Nucleus accumbens (tissue), 56 donors: ENCODE measurements around the gene PI4KA.

ENCODE experiments used
- DNase-seq, 56 donors: peaks; one replicate each; lab custom pipeline; 2025; lab: John Stamatoyannopoulos, UW

The PI4KA gene

DNA sequence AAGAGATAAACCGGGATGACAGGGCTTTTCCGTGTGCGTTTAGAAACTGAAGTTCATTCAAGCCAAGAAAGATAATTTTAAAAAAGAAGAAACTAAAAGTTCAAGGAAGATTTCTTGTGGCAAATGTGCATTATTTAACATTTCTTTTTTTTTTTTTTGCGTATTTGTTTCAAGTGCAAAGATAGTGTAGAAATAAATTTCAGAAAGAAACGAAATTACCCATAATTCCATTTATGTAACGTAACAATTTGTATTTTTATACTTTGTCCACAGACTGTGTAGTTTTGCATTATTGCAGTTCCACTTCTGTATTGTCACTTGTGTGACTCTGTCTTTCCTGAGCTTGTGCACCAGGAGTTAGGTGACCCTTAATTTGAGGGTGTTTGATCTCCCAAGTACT is 24.2 kb upstream of the PI4KA start:
- no peak for DNase-seq

GRCh38 chr22:20881869-20882815 is 23.5 kb upstream of the PI4KA start:
- DNase-seq = no peak

DNA sequence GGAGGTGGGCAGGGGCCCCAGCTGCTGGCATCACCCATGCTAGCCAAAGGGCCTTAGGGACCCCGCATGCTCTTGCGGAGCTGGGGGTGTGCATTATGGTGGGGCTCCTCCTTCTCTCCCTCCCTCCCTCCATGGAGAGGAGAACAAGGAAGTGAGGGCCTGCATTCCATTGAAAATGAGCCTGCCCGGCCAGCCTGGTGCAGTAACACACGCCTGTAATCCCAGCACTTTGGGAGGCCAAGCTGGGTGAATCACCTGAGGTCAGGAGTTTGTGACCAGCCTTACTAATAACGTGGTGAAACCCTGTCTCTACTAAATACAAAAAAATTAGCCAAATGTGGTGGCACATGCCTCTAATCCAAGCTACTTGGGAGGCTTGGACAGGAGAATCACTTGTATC is 22.6 kb upstream of the PI4KA start:
- DNase-seq = no peak

DNA sequence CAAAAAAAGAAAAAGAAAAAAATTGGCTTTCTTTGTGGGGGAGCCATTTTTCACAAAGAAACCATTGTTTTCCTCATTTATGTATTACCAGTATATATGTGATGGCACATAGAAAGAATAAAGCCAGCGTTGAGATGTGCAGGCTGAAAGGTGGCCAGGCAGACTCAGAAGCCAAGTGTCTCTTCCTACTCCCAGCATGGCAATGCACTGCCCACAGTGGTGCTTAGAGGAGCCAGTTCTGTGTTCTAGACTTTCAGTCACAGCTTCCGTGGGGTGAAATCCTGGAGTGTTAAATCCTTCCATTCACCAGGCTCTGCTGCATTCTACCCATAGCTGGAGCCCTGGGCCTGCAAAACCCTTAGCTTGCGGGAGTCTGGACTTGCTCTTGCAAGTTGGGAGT is 19.1 kb upstream of the PI4KA start:
- no peak for DNase-seq

- DNase-seq = no peak
These were observed 16.7 kb upstream of the PI4KA start for GRCh38 chr22:20875296-20875695.

DNA sequence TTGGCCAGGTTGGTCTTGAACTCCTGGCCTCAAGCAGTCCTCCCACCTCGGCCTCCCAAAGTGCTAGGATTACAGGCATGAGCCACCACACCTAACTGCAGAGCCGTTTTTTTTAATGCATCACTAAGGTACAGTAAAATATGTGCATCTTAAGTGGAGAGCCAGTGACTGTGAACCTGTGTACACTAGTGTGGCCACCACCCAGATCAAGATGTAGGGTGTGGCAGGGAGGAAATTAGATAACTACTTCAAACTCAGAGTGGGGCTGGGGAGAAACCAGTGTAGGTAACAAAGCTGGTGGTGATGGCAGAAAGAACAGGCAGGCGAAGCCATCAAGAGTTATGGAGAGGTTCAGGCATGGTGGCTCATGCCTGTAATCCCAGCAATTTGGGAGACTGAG is 14.6 kb upstream of the PI4KA start:
- DNase-seq = no peak

- no peak for DNase-seq
These were observed 10.6 kb upstream of the PI4KA start for GRCh38 chr22:20869234-20869633.

DNA sequence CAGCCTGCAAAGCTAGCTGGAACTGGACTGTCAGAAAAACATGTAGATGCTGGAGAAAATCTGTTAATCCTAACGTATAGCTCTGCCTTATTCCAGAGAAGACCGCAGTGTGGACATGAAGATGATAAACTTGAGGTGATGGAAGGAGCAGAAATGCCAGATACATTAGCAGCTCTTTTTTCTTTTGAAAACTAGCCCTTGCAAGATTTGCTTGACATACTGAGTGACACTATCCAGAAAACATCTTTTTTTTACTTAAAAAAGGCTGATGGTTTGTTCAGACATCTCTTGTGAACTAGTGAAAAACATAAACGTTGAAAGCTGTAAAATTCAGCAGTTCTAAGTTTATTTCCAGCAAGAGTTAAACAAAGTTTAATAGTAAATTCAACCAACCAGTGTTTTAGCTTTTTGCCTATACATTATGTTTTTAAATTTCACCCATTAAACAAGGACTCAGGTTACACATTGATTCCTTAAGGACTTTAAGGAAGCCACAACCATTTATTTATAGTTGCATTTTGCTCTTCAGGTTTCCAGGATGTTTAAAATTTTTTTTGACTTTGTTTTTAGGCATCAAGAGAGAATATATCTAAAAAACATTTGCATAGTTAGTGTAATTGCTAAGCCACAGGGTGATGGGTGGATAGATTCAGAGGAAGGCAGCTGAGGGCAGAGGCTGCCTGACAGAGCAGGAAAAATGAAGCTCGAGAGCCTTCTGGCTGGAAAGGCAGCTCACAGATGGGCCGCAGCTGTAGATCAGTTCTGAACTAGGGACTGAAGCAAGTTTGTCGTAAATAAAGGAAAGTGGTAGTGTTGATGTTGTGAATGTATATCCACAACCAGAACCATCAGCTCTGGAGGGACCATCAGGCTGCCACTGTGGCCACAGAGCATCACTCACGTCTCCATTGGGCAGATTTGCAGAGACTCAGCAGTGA is 9.7 kb upstream of the PI4KA start:
- no peak for DNase-seq

- peak in 11 of 56 donors; percentile 2 to 33 (median 10) for DNase-seq
These were observed 8.8 kb upstream of the PI4KA start for GRCh38 chr22:20867179-20868024.

GRCh38 chr22:20866736-20867135 is 8.1 kb upstream of the PI4KA start:
- DNase-seq = no peak

DNA sequence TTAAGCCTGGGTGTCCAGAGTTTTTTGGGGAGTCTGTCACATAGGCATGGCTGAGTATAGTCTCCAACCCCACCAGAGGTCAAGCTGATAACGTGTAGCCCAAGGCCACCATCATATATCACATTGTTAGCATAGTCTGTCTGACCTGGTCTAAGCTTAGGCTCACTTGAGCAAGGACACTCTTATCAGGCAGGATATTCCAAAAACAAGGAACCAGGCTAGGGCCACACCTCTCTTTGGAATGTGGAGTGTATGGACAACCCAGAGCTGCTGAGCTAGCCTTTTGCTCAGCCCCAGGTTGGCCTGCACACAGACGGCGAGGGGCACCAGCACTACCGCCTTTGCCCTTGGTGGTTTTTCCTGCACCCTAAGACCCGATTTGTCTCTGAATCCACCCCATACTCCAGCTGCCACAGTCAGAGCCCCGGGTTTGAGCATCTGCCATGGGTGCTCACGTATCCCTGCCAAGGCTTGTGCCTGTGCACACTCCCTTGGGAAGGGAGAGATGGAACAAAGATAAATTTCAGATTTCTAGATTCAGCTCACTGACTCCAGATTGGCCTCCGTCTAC is 7.3 kb upstream of the PI4KA start:
- DNase-seq = no peak

GRCh38 chr22:20865331-20865730 is 6.7 kb upstream of the PI4KA start:
- no peak for DNase-seq

DNA sequence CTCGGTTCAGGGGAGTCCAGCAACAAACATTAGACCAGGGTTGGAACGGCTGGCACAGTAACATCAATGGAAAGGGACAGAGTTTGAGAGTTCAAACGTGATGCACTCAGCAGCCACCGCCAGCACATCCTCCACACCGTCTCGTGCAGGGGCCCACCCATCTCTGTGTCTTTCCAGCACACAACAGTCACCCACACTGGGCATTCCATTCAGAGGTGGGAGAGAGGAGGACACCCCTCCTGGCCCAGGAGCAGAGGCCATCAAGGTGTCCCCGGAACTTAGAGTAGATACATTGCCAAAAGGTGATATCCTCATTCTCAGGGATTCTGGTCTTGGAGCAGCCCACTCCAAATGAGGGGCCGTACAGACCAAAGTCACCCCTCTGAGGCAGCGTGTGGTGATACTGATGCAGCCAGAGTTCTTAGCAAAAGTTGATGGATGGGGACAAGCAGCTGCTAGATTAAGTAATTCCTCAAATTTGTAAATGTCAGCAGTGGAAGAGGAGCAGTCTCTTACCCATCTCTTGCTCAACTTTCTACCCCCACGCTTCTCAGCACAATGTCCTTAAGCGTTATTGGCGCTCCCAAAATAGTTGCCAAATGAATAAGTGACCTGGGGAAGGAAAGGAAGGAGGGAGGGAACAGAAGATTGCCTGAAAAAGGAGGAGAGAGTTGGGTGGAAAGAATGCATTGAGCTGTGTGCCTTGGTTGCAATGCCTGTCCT is 5.7 kb upstream of the PI4KA start:
- DNase-seq = no peak

- DNase-seq = no peak
These were observed 4.8 kb upstream of the PI4KA start for GRCh38 chr22:20863366-20863765.

GRCh38 chr22:20862540-20862939 is 3.9 kb upstream of the PI4KA start:
- no peak for DNase-seq

- no peak for DNase-seq
These were observed 1.0 kb upstream of the PI4KA start for GRCh38 chr22:20859615-20860014.

GRCh38 chr22:20857838-20858614 is 585 bp downstream of the PI4KA start:
- peak in 51 of 56 donors; percentile 41 to 90 (median 83) for DNase-seq

DNA sequence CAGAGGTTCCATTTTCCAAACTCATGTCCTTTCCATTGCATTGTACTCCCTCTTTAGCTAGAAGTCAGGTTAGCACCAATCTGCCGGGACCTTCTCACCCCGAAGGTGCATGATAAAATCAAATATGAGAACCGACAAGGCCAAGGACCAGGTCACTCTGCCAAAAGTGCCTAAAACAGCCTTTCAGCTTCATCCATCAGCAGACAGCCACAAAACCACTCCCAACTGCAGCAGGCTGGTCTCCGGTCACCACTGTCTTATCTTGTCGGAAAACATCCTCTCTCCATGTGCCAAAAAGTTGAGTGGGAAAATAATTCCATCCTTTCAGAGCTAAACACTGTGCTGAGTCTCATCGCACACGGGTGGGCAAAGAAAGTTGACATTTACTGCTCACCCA is 1.4 kb downstream of the PI4KA start:
- peak in 2 of 56 donors; percentile 7 to 14 for DNase-seq
